Stimulated activated CD4-positive, alpha-beta T cell treated with anti-CD3 and anti-CD28 coated beads, Interleukin-4, amount 100 ng/mL, for 1 hour (primary cell): ENCODE measurements around the gene TRPC4.

Experiments
- DNase-seq: peaks from one replicate; pipeline ENCODE4 v3.0.0-alpha.2; 2020

TRPC4 gene

GRCh38 chr13:37651891-37652290 is 217.7 kb downstream of the TRPC4 start:
- no peak for DNase-seq

DNA sequence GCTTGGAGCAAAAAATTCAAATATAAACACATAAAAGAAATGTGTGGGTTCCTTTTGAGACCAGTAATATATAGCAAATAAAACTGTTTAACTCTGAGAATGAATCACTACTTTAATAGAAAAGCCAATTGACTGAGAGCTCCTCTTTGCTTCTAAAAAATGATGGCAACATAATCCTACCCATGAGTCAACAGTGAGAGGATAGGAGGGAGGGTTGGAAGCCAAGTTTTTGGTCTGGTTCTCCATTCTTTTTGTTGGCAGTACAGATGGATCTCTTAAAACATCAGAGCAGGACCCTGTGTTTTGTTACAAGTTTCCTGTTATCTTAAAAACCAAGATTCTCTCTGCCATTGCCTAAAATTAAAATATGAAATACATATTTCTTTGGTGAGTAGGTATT is 221.0 kb downstream of the TRPC4 start:
- DNase-seq = no peak

GRCh38 chr13:37647031-37647650 is 222.4 kb downstream of the TRPC4 start:
- DNase-seq = no peak

- DNase-seq = no peak
These were observed 223.0 kb downstream of the TRPC4 start for GRCh38 chr13:37646531-37646930.

- DNase-seq = no peak
These were observed 224.3 kb downstream of the TRPC4 start for GRCh38 chr13:37645181-37645740.

DNA sequence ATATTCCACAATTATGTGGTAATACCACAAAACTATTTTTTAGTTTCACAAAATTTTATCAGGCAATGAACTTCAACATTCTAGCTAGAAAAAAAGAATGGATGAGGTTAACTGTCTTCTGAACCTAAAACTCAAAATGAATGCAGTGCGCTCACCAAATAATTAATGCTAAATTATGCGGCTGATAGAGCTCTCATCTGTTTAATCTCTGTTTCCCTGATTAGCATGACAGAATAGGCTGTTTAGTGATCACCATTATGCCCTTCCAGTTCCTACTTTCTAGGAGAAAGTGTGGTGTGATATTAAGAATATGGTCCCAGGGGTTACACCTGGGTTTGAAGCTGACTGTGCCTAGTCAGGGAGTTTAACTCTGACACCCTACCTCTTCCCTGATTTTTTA is 228.2 kb downstream of the TRPC4 start:
- no peak for DNase-seq

- no peak for DNase-seq
These were observed 229.1 kb downstream of the TRPC4 start for GRCh38 chr13:37640499-37640898.

DNA sequence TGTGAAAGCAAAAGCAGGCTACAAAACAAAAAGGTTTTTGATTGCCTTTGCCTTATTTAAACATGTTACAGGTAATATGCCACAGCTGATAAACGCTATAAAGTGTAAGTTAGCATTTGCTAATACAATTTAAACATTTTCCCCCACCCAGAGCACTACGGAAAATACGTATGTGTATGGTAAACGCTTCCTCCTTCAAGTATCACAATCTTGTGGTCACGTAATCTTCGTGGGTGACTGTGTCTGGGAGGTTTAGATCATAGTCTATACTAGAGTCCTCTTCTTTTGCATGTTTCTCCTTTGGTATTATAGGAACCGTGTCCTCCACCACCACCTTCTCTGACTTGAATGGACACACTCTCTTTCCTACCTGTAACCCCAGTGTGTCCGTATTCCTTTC is 232.9 kb downstream of the TRPC4 start:
- DNase-seq = no peak

DNA sequence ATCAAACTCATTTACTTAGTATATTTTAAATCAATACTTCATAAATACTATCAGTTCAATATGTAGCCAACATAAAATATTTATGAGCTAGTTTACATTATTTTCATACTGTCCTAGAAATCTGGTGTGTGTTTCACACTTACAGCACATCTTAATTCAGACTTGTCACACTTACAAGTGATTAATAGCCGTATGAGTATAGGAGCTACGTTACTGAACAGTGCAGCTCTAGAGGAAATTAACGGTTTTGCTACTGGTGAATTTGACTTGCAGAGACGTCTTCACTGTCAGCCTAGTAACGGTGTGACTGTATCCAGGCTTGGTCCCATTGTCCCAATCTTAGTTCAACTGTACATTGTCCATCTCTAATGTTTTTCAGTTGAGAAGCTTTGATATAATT is 237.3 kb downstream of the TRPC4 start:
- DNase-seq = no peak

GRCh38 chr13:37627428-37627827 is 242.1 kb downstream of the TRPC4 start:
- no peak for DNase-seq

GRCh38 chr13:37621811-37622361 is 247.7 kb downstream of the TRPC4 start:
- no peak for DNase-seq

- DNase-seq = no peak
These were observed 251.0 kb downstream of the TRPC4 start for GRCh38 chr13:37618554-37618953.

DNA sequence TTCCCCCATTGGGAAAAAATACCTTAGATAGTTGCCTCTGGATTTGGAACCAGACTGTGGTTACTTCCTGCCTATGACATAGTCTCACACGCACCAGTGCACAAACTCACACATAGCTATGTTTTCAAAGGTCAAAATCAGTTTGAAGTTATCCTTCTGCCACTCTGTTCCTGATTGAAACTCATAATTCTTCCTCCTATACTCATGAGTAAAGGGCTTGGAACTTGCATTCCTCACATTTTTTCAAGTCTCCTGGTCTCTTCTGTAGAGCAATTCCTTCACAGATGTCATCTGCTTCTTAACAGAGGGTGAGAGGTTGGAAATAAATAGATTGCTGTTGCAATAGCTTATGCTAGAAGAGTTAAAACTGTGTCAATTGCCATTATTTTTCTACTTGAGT is 252.4 kb downstream of the TRPC4 start:
- DNase-seq = no peak

DNA sequence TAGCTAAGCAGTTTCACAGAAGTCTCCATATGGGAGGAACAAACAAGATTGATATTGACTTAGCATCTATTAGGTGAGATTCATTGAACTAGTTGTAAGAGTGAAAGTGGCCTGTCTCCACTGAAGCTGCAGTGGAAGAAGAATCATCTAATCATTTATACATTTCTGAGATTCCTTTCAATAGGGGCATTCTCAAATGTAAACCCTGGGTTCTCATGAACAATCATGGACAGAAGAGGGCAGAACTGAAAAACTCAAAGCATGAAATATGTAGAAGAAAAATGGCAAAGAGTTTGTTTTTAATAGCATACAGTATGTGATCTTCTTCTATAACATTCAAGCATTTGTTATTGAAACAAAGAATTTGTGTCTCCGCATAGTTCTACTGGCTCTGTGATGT is 253.4 kb downstream of the TRPC4 start:
- DNase-seq = no peak

- DNase-seq = no peak
These were observed 254.3 kb downstream of the TRPC4 start for GRCh38 chr13:37615276-37615675.

DNA sequence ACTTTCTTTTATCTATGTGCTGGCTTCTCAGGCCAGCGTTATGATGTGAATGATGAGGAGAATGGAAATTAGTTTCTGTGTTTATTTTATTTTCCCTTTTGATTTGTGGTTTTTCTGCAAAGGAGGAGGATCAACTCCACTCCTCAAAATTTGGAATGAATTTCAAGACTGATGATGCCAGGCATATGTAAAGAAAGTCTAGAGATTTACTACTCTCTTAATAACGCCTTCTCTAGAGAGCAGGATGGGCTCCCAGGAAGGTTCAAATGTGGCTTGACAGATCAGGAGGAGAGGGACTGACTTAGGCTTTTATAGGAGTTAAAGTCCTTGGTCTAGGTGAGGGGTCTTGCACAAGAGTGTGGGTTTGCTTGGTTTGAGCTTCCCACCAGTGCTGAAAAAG is 255.9 kb downstream of the TRPC4 start:
- DNase-seq = no peak

DNA sequence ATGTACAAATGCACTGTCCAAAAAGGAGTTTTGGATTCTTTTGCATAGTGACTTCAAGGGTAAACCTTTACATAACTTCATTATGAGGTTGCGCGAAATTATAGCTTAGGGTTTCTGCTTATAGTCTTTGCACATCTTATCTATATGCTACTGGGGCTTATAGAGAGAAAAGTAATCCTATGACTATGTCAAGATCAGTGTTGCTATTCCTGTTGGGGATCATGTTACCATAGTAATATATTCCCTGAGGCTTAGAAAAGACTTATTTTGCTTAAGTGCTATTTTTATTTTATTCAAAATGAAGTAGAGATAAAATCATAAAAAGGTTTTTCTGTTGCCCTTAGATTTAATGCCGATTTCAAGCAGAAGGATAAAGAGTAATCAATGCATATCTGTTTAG is 256.3 kb downstream of the TRPC4 start:
- DNase-seq = no peak

GRCh38 chr13:37608750-37609339 is 260.7 kb downstream of the TRPC4 start:
- no peak for DNase-seq

DNA sequence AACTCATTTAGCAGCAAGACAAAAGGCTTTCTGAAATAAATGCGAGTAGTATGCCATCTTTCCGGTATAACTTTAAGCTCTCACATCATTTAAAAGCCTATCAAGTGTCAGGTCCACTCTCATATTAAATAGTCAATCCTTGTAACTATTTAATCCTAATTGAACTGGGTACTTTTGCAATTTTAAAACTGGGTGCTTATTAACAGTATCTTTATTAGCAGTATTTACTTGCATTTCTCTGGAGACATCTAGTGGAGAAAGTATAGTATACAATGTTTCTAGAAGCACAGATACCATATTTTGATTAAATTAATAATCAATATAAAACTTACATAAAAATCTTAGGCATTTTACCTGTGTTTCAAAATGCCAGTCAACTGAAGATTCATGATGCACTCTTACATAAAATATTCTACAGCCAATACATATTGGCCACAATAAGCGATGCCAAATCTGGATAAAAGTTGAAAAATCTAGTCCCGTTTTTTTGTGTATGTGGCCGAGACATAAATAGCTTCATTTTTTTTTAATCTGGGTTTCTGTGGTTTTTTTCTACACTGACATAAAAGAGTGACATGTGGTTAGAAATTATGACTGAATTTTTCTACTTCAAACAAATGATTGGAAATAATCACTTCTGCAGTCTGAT is 266.7 kb downstream of the TRPC4 start:
- no peak for DNase-seq

- DNase-seq = no peak
These were observed 267.7 kb downstream of the TRPC4 start for GRCh38 chr13:37601648-37602440.

GRCh38 chr13:37599519-37599918 is 270.1 kb downstream of the TRPC4 start:
- no peak for DNase-seq

GRCh38 chr13:37598597-37598996 is 271.0 kb downstream of the TRPC4 start, which contains the start of gene POSTN:
Gene POSTN, minus strand, starts transcription at chr13:37598768. Its CDS starts 42 bp downstream, at chr13:37598726.
- DNase-seq = no peak

- no peak for DNase-seq
These were observed 272.0 kb downstream of the TRPC4 start for GRCh38 chr13:37597477-37598025.
